CD4-positive, alpha-beta T cell treated with Interleukin-10 for 1 hour (primary cell): ENCODE measurements around the gene BNIP3.
"Not testable (repeated sequence)": the region's sequence is repeated elsewhere in the genome, so short reads cannot be mapped to it uniquely, and the experiment has no call there.

Experiments
- DNase-seq: peaks from one replicate; pipeline ENCODE4 v3.0.0-alpha.2; 2020

The BNIP3 gene

GRCh38 chr10:131977323-131978096 is 4.2 kb downstream of the BNIP3 start:
- DNase-seq, result no peak

- DNase-seq, result no peak
Observed at GRCh38 chr10:131975796-131976195, 5.9 kb downstream of the BNIP3 start.

- DNase-seq, result no peak
Observed at GRCh38 chr10:131975003-131975402, 6.7 kb downstream of the BNIP3 start.

- no peak for DNase-seq
Observed at GRCh38 chr10:131974034-131974817, 7.5 kb downstream of the BNIP3 start.

- DNase-seq, result peak; percentile 22
Observed at GRCh38 chr10:131973160-131973951, 8.4 kb downstream of the BNIP3 start.

- peak; percentile 57 for DNase-seq
Observed at GRCh38 chr10:131972474-131973071, 9.2 kb downstream of the BNIP3 start.

- DNase-seq, result no peak
Observed at GRCh38 chr10:131971591-131971990, 10.1 kb downstream of the BNIP3 start.

GRCh38 chr10:131970946-131971345 is 10.8 kb downstream of the BNIP3 start:
- DNase-seq, result no peak

- DNase-seq, result no peak
Observed at GRCh38 chr10:131968949-131969348, 12.8 kb downstream of the BNIP3 start.

- DNase-seq, result no peak
Observed at GRCh38 chr10:131964298-131964697, 17.4 kb downstream of the BNIP3 start.

GRCh38 chr10:131963811-131964210 is 17.9 kb downstream of the BNIP3 start:
- no peak for DNase-seq

GRCh38 chr10:131963350-131963749 is 18.4 kb downstream of the BNIP3 start:
- DNase-seq, result no peak

GRCh38 chr10:131961777-131962662 is 19.7 kb downstream of the BNIP3 start:
- no peak for DNase-seq

GRCh38 chr10:131961047-131961776 is 20.5 kb downstream of the BNIP3 start:
- no peak for DNase-seq

- no peak for DNase-seq
Observed at GRCh38 chr10:131960631-131961046, 21.1 kb downstream of the BNIP3 start.

GRCh38 chr10:131959841-131960240 is 21.9 kb downstream of the BNIP3 start:
- DNase-seq, result no peak

GRCh38 chr10:131955591-131956340 is 26.0 kb downstream of the BNIP3 start:
- no peak for DNase-seq

- DNase-seq, result no peak
Observed at GRCh38 chr10:131954356-131954965, 27.3 kb downstream of the BNIP3 start.

- DNase-seq, result not testable (repeated sequence)
Observed at GRCh38 chr10:131949908-131950307, 31.8 kb downstream of the BNIP3 start.
